ENCODE results near the gene LRRC34.

LRRC34 gene, protein sequence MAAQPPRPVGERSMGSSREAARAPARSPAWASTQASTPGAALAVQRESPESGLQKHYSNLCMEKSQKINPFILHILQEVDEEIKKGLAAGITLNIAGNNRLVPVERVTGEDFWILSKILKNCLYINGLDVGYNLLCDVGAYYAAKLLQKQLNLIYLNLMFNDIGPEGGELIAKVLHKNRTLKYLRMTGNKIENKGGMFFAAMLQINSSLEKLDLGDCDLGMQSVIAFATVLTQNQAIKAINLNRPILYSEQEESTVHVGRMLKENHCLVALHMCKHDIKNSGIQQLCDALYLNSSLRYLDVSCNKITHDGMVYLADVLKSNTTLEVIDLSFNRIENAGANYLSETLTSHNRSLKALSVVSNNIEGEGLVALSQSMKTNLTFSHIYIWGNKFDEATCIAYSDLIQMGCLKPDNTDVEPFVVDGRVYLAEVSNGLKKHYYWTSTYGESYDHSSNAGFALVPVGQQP

DNA sequence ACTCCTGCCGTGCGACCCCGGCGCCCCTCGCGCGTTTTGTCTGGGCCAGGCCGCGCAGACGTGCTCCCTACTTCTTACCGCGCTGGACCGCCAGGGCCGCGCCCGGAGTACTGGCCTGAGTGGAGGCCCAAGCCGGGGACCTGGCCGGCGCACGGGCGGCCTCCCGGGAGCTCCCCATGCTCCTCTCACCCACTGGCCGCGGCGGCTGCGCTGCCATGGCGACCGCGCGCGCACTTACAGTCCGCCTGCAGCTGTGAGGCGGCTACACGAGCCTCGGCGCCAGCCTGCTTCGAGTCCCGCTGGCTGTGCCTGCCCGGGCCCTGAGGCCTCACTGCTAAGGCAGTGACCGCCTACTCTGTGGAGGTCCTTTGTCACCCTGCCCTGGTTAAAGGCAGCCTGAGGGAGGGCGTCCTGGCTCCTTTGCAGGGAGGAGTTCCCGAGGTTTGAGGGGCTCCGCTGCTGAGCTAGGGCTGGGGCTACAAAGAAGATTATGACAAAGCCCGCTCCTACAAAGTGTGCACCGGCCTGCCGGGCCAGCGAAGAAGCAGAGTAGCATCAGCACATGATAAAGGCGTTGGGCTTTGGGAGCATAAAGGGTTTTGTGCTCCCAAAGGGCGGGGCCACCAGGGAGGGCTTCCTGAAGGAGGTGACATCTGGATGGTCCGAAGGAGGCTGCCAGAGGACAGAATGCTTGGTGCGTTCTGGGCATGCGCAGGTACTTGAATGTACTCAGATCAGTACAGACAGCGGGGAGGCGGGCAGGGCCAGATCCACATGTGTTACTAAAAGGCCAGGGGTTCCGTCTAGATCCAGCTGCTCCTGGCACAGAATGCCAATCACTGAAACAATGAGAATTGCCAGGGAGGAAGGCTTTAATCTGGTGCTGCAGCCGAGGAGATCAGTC is at the start of gene LRRC34, which contains the start of gene LRRIQ4:
Gene LRRC34, minus strand, starts transcription at position 573 of the 904 bp plus-strand sequence. Its CDS starts 356 bp downstream, at position 217.
Gene LRRIQ4, plus strand, starts transcription at position 539 of the 904 bp plus-strand sequence. CDS start 9,052 bp downstream, outside the sequence.
- peak; percentile 71 to 80 for DNase-seq

GRCh38 chr3:169861871-169862270 is 49.2 kb upstream of the LRRC34 start:
- no peak for DNase-seq

DNA sequence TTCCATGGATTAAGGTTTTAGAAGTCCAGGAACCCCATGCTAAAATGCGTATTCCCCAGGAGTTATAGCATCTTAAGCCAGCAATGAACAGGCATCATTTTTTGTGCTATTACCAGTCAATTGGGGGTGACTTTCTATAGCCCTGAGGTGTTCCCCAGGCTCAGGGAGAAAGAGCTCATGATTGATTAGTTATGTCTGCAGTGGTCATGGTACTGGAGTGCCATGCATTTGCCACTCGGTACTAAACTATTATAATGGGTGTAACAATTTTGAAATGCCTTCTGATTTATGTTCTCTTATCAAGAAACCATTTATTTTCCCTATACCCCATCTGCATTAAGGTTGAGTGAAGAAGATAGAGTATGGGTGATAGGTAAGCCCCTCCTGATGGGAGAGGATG is 45.1 kb upstream of the LRRC34 start:
- no peak for DNase-seq

DNA sequence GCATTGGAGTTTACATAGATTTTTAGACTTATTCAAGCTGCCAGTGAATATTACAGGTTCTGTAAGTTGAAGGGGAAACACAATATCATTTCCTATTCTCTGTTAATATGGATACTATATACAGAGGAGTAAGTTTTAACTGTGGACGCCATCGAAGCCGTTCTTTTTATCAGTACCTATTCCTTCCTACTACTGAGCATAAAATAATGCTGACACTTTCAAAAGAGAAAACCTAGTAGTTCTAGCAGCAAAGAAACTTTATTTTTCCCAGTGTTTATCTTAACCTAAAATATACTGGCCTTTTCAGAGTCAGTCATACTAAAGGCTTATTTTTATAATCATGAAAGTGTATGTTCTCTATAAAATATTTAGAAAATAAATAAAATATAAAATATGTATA is 42.8 kb upstream of the LRRC34 start:
- no peak for DNase-seq

DNA sequence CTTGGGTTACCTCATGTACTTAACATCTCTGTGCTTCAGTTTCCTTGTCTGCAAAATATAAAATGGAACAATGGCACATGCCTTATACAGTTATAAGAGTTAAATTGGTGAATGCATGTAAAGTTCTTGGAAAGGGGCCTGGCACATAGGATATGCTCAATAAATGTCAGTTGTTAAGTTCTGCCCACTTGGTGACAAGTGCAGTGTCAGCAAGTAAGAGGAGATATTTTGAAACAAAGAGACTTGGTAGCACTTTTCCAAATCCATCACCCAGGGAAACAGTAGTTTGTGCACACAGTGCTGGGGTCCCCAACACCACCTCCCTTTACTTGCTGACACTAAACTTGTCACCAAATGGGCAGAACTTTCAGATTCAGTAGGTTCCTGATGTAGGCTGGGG is 37.9 kb upstream of the LRRC34 start:
- DNase-seq = no peak

- DNase-seq = no peak
These were observed 36.0 kb upstream of the LRRC34 start for GRCh38 chr3:169848741-169849140.

GRCh38 chr3:169847896-169848295 is 35.2 kb upstream of the LRRC34 start:
- DNase-seq = no peak

DNA sequence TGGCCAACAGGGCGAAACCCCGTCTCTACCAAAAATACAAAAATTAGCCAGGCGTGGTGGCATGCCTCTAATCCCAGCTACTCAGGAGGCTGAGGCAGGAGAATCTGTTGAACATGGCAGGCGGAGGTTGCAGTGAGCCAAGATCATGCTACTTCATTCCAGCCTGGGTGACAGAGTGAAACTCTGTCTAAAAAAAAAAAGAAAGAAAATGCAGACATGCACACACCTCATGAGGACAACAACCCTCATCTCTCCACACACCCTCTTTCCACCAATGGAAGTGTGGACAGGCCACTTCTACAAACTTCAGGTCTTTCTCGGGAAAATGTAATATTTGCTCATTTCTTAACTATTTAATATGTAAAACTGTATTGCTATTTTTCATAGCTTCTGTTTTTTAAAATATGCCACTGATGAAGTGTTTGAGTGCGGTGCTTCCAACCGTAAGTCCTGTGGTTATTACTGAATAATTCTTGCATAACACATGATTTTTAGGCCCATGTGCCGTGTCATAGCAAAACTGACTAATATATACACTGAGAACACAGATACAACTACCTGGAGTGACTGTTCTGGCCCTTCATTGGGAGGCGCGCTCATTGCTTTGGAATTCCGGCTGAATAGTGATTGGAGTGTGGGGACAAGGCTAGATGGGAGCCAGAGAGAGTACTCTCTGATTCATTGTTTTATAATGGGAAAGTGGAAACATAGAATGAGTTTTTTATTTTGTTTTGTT is 33.9 kb upstream of the LRRC34 start:
- DNase-seq = peak in 1 of 2 experiments; percentile 25

- DNase-seq = peak in 1 of 2 experiments; percentile 39
These were observed 30.3 kb upstream of the LRRC34 start for GRCh38 chr3:169842960-169843359.

DNA sequence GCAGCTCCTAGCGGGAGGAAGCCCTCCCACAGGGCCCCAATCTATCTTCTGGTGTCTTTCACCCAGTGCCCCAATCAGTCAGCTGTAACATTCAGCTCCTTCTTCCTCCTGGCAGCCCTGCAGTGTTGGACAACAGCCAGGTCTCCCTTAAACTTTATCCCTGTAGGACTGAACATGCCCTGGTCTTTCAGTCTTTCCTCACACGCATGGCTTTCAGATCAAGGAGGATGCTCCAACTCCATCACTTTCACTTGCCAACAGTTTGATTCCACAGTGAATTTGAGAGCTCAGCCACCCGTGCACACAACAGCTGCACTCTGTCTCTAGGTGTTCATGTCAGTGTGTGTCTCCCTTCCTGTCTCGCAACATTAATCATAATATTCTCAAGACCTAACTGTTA is 28.5 kb upstream of the LRRC34 start:
- DNase-seq = no peak

DNA sequence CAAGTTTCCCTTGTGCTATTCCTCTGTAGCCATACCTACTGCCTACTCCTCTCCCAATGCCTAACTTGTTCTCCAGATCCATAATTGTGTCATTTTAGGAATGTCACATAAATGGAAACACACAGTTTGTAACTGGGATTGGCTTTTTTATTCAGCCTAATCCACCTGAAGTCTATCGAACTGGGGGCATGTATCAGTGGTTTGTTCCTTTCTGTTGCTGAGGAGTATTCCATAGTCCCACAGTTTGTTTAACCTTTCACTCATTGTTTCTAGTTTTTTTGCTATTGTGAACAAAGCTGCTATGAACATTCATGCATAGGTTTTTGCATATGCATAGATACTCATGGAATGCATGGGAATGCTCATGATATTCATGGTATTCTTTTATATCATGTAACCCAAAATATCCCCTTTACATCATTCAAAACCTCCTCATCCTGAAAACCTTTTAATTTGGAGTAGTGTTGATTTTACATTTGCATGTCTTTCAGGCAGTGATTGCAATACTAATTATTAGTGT is 25.9 kb upstream of the LRRC34 start:
- DNase-seq = no peak

DNA sequence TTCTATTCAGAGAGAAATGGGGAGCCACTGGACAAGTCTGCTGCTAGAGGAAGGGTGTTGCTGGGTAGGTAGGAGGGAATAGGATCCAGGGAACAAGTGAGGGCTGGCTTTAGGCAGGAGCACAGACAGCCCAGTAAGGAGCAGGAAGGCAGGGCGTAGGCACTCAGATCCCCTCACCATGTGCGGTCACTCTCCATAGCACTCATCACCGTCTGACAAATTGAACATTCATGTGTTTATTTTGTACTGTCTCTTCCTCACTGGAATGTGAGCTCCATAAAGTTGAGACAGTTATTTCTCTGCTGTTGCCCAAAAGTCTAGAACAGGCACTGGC is 24.2 kb upstream of the LRRC34 start:
- no peak for DNase-seq

- no peak for DNase-seq
These were observed 23.6 kb upstream of the LRRC34 start for GRCh38 chr3:169836078-169836941.

DNA sequence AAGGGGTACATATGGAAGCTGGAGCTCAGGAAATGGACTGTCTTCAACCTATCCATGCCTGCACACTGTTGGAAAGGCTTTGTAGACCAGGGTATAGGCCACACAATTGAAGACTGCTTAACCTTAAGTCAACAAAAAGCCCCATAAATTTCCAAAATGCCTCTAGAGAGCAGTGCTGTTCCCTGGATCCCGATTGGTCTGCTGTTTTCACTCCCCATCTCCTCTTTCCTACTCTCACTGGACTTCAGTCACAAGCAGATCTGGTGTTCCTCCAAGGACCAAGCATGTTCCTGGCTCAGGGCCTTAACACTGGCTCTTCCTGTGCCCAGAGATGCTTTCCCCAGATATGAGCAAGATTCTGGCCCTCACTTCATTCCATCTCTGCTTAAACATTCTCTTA is 22.8 kb upstream of the LRRC34 start:
- no peak for DNase-seq

GRCh38 chr3:169827712-169828111 is 15.0 kb upstream of the LRRC34 start:
- DNase-seq = no peak

DNA sequence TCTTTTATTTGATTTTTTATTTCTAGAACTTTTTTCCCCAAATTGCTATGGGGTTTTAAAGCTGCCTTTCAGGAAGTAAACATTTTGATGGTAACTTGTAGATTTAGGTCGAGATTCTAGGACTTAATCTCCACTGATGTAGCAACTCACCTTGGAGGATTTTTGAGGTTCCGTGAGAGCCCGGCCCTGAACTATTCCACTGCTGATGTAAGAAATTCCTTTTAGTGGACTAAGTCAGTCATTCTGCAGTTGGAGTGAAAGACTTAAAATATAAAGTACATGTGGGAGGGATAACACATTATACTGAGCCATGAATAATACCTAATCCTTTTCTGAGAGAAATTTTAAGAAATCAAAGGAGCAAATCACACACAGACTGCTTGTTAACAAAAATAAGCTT is 12.6 kb upstream of the LRRC34 start:
- no peak for DNase-seq

GRCh38 chr3:169822983-169823382 is 10.3 kb upstream of the LRRC34 start:
- no peak for DNase-seq

DNA sequence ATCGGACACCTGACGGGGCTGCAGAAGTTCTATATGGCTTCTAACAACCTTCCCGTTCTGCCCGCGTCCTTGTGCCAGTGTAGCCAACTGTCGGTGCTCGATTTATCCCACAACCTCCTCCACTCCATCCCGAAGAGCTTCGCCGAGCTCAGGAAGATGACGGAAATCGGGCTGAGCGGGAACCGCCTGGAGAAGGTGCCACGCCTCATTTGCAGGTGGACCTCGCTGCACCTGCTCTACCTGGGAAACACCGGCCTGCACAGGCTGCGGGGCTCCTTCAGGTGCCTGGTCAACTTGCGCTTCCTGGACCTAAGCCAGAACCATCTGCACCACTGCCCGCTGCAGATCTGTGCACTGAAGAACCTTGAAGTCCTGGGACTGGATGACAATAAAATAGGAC is 9.8 kb upstream of the LRRC34 start:
- DNase-seq = no peak

- DNase-seq = no peak
These were observed 9.4 kb upstream of the LRRC34 start for GRCh38 chr3:169822091-169822490.

- no peak for DNase-seq
These were observed 5.6 kb upstream of the LRRC34 start for GRCh38 chr3:169818316-169818715.

GRCh38 chr3:169815590-169816150 is 3.0 kb upstream of the LRRC34 start:
- no peak for DNase-seq
